GM18520 (cell line): Measurements from ENCODE around the gene AKR1E2.

ENCODE experiments used
- ATAC-seq: cut with Tn5 transposase; IDR thresholded peaks from one replicate; pipeline ENCODE4 v1.9.1; 2021; ENCODE audit not compliant: unreplicated experiment

Gene AKR1E2

DNA sequence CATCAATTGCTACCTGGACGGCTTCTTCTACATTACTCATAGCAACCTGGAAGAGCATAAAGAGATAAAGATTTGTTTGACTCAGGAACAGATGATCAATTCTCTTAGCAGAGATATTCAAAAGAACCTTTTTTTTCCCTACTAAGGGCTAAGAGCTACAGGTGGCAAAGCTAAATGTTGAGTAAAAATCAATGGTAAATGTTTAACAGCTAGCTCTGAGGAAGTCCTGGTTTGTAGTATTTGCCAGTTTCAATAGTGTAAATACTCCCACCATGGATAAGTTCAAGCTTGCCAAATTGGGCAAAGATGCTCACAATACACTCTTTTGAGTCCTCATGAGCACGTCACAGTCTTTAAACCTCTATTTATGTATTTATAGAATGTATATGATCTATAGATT, 64.0 kb downstream of the AKR1E2 start:
- ATAC-seq, result no peak

DNA sequence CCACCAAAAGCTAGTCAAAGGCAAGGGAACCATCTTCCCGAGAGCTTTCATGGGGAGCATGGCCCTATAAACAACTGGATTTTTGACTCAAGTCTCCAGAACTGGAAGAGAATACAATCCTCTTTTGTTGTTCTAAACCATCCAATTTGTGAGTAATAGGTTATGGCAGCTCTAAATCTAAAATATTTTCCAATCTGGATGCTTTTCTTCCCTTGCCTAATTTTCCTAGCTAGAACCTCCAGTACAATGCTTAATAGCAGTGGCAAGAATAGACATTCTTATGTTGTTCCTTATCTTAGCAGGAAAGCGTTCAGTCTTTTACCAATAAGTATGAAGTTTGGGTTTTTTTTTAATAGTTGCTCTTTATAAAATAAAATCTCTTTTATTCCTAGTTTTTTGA, 66.7 kb downstream of the AKR1E2 start:
- ATAC-seq, result no peak

DNA sequence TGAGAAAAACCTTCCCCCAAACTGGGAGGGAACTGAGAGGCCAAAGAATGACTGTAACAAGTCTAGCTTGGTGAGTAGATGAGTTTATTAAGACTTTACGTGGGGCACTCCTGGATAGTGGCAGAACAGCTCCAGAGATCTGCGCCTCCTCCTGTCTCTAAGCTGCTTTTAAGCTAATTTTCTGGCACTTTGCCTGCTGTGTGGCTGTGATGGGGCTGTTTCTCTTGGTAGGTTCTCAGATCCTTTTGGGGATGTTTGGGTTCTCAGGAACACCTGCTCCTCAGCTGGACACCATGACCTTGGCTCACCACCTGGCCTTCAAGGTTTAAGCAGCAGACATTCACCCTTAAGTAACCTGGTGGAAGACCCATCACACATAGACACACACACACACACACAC, 68.3 kb downstream of the AKR1E2 start:
- ATAC-seq, result no peak
